Gastroesophageal sphincter (tissue), 3 donors: ENCODE data around the gene CFAP69.

ENCODE experiments used
- EP300 ChIP-seq: sonication (generic); formaldehyde crosslinking; IDR thresholded peaks from one replicate; pipeline ENCODE4 v1.6.1; 2017; ENCODE audit warnings: antibody characterized with exemption, mild to moderate bottlenecking
- TF ChIP-seq, protein P1 (sequence below), 4 experiments: fragments of 200-600 bp in 2 of 4; fragments of 450-650 bp in 2 of 4; sonication (generic) in 1 of 4; IDR thresholded peaks; one replicate each; pipeline ENCODE4 v1.5.1; 2017 to 2019; ENCODE audit warnings: antibody characterized with exemption in 4 of 4, mild to moderate bottlenecking in 2 of 4, moderate library complexity in 2 of 4

DNA sequence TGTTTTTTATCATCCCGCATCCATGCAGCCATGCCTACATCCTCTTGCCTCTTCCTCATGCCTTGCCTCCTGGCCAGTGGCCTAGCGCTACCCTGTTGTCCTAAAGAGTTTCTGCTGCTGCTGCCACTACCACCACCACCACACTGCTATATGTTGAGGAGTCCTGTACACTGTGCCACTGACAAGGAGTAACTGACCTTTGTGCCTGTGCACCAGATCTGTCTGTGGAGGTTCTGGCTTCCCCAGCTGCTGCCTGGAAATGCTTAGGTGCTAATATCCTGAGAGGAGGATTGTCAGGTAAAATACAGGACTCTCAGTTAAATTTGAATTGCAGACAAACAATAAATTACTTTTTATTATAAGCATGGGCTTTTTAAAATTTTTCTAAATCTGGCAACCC, 7.0 kb upstream of the CFAP69 start:
- TF ChIP-seq, protein P1, sequence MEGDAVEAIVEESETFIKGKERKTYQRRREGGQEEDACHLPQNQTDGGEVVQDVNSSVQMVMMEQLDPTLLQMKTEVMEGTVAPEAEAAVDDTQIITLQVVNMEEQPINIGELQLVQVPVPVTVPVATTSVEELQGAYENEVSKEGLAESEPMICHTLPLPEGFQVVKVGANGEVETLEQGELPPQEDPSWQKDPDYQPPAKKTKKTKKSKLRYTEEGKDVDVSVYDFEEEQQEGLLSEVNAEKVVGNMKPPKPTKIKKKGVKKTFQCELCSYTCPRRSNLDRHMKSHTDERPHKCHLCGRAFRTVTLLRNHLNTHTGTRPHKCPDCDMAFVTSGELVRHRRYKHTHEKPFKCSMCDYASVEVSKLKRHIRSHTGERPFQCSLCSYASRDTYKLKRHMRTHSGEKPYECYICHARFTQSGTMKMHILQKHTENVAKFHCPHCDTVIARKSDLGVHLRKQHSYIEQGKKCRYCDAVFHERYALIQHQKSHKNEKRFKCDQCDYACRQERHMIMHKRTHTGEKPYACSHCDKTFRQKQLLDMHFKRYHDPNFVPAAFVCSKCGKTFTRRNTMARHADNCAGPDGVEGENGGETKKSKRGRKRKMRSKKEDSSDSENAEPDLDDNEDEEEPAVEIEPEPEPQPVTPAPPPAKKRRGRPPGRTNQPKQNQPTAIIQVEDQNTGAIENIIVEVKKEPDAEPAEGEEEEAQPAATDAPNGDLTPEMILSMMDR (IDR thresholded peaks at IDR 0.05): no peak
- TF ChIP-seq EP300: no peak
